AG09309 (cell line): ENCODE results near the gene AJUBA.

ENCODE experiments used
- DNase-seq: peaks from one replicate; pipeline ENCODE4 v3.0.0-alpha.2; 2010; ENCODE audit warnings: low read depth
- H3K4me3 ChIP-seq: 2 replicates; pipeline ENCODE4 v1.5.1; 2011; ENCODE audit warnings: mild to moderate bottlenecking, low read depth, low read length, moderate library complexity; ENCODE audit not compliant: control insufficient read depth
- TF ChIP-seq, protein P1 (sequence below): IDR thresholded peaks from 2 replicates; pipeline ENCODE4 v1.5.1; 2011; ENCODE audit warnings: mild to moderate bottlenecking, low read depth, low read length, inconsistent platforms; ENCODE audit not compliant: insufficient read depth, control insufficient read depth; ENCODE audit errors: missing control alignments

Gene AJUBA

DNA sequence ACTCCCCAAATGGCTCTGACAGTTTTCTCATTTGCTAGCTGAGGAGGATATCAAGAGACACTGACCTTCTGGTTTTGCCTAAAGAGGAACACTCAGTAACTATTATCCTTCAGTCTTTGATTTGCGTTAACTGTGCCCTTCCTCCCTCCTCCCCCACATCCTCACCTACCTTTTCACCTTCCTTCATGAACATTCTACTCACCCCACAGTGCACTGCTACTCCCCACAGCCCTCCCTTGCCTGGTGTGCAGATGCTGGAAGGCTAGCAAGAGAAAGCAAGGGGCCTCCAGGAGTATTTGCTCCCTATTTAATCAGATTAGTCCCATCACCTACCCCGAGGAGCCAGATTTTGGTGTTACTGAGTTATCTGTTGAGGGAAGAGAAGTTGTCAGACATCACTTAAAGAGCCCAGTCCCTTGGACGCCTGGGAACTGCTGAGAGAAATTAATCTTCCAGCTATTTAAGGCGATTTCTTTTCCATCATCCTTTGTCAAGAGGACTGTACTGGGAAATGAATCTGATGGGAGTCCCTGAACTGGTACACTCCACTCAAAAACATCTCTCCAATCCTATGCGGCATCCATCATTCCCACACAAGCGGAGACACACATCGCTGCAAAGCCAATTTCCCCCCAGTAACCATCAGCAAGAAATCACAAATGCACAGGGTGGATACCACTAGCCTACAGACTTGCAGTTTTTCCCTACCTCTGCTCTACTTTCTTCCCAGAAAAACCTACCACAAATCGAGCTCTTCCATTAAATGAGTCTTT lies 40.9 kb upstream of the AJUBA start:
- H3K4me3 ChIP-seq = no peak overlapping the region
- no peak for DNase-seq
- TF ChIP-seq, protein P1, sequence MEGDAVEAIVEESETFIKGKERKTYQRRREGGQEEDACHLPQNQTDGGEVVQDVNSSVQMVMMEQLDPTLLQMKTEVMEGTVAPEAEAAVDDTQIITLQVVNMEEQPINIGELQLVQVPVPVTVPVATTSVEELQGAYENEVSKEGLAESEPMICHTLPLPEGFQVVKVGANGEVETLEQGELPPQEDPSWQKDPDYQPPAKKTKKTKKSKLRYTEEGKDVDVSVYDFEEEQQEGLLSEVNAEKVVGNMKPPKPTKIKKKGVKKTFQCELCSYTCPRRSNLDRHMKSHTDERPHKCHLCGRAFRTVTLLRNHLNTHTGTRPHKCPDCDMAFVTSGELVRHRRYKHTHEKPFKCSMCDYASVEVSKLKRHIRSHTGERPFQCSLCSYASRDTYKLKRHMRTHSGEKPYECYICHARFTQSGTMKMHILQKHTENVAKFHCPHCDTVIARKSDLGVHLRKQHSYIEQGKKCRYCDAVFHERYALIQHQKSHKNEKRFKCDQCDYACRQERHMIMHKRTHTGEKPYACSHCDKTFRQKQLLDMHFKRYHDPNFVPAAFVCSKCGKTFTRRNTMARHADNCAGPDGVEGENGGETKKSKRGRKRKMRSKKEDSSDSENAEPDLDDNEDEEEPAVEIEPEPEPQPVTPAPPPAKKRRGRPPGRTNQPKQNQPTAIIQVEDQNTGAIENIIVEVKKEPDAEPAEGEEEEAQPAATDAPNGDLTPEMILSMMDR = no peak

DNA sequence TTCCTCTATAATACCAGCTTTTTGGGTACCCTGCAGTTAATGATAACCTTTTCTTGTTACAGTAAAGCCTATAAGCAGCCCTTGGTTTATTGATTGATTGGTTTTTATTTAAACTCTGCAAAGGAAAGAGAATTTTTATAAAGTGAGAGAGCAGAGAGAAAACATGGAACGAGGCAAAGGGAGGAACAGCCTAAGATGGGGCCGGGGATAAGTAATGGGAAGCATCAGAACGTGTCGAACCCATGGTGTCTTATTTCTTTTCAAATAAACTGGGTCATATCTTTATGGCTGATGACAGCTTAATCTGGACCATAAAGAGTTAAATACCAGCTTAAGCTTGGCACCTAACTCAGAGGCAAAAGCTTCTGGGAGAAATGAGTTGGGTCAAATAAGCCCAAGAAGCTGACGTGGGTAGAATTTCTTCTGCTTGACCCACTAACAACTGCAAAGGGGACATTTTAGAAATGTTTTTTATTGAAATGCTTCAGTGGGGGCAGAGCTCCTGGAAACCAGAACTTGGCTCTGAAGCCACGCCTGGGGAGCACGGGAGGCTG lies 39.6 kb upstream of the AJUBA start:
- no peak for DNase-seq
- no peak overlapping the region for H3K4me3 ChIP-seq
- TF ChIP-seq, protein P1 = no peak

DNA sequence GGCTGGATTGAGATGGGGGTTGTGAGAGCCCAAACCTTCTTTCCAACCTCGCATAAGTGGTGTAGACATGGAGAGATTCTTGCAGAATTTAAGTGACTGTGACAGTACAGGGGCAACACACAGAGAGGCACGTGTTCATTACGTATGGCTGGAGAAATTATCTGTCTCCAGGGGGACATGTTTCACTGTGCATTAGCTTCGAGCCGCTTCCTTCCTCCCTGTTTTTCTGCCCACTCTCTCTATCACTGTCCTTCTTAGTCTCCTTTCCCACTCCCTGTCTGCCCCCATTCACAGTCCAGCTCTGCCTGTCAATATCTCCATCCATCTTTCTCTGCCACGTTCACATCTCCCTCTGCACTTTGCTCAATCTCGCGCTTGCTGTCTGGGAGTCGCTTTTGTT lies 39.1 kb upstream of the AJUBA start:
- TF ChIP-seq, protein P1 = no peak
- no peak for DNase-seq

DNA sequence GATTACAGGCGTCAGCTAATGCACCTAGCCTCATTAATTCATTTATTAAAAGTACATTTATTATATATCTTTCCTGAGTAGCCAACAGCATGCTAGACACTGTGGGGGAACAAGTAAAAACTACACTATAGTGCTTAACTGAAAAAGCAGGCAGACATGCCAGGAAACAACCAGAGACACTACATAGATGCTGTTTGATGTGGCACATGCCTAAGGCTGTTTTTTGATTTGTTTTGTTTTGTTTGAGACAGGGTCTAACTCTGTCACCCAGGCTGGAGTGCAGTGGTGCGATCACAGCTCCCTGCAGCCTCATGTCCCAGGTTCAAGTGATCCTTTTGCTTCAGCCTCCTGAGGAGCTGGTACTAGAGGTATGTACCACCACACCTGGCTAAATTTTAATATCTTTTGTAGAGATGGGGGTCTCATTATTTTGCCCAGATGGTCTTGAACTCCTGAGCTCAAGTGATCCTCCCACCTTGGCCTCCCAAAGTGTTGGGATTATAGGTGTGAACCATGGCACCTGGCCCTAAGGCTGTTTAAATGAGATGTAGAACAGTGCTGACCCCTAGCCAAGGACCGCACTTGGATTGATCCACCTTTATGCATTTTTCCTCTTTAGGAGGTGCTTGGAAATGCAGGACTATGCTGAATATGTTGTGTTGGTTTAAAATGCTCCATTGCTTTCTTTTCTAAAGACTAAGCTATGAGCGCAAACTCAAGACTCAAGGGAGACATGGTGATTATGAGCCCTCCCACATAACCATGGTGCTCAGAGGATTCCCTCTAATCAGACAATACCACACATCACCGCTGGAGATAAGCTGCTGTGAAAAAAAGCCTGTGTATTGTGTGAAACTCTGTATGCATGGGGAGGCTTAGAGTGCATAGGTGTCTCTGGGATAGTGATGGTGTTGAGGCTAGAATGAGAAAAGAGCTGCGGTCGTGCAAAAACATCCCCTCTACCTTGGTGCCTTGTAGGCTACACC lies 38.1 kb upstream of the AJUBA start:
- no peak overlapping the region for H3K4me3 ChIP-seq
- TF ChIP-seq, protein P1 = no peak
- no peak for DNase-seq

More for the DNA sequence above, 39.1 kb upstream of the AJUBA start:
- H3K4me3 ChIP-seq = no peak overlapping the region

DNA sequence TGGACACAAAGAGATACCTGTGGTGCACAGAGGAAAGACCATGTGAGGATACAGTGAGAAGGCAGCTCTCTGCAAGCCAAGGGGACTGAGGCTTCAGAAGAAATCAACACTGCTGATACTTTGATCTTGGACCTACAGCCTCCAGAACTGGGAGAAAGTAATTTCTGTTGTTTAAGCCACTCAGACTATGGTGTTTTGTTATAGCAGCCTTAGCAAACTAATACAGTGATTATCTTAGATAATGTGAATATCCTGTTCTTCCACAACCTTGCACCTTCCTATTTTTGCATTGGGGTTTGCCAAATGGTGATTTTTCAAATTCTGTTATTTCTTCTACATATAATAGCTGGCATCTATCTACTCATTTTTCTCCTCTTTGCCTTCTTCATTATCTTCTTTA lies 35.8 kb upstream of the AJUBA start:
- no peak overlapping the region for H3K4me3 ChIP-seq
- TF ChIP-seq, protein P1 = no peak
- DNase-seq = no peak

DNA sequence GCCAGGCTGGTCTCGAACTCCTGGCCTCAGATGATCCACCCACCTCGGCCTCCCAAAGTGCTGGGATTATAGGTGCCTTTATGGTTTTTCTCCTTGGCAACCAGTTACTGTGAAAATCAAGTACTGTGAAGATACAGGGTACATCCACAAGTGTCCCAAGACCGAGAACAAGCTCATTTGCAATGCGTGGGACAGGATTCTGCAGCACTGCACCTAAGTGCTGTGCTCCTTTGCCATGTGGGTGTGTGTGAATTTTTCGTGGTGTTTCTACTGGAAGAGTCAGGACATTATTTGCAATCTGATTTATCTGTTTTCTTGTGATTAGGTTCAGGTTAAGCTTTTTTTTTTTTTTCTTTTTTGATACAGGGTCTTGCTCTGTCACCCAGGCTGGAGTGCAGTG lies 34.7 kb upstream of the AJUBA start:
- no peak for DNase-seq
- TF ChIP-seq, protein P1 = no peak
- no peak overlapping the region for H3K4me3 ChIP-seq
